Middle frontal gyrus (tissue), 1 donor: ENCODE results near the gene FREY1.

ENCODE experiments used
- DNase-seq: peaks from one replicate; pipeline ENCODE4 v3.0.0-alpha.2; 2015; ENCODE audit warnings: low spot score; ENCODE audit errors: extremely low spot score

Gene FREY1

GRCh38 chr11:45906965-45907611 lies at the start of gene FREY1:
TSS of gene FREY1 (minus strand) at chr11:45907271. CDS start at chr11:45907245, 26 bp downstream.
- no peak for DNase-seq

- DNase-seq, result no peak
Measured at GRCh38 chr11:45949992-45950407, 42.9 kb upstream of the FREY1 start.

GRCh38 chr11:45948356-45948755 lies 41.3 kb upstream of the FREY1 start:
- DNase-seq, result no peak

- no peak for DNase-seq
Measured at GRCh38 chr11:45947885-45948284, 40.8 kb upstream of the FREY1 start.

- no peak for DNase-seq
Measured at GRCh38 chr11:45945397-45945999, 38.4 kb upstream of the FREY1 start.

GRCh38 chr11:45942381-45942780 lies 35.3 kb upstream of the FREY1 start:
- no peak for DNase-seq

- no peak for DNase-seq
Measured at GRCh38 chr11:45941285-45941684, 34.2 kb upstream of the FREY1 start.

GRCh38 chr11:45939836-45940235 lies 32.8 kb upstream of the FREY1 start:
- DNase-seq, result no peak

- no peak for DNase-seq
Measured at GRCh38 chr11:45937916-45938315, 30.8 kb upstream of the FREY1 start.

GRCh38 chr11:45936511-45937054 lies 29.5 kb upstream of the FREY1 start:
- DNase-seq, result no peak

- DNase-seq, result no peak
Measured at GRCh38 chr11:45935349-45936064, 28.4 kb upstream of the FREY1 start.

- no peak for DNase-seq
Measured at GRCh38 chr11:45934580-45935318, 27.7 kb upstream of the FREY1 start.

- DNase-seq, result no peak
Measured at GRCh38 chr11:45933846-45934579, 26.9 kb upstream of the FREY1 start.

GRCh38 chr11:45933131-45933831 lies 26.2 kb upstream of the FREY1 start:
- no peak for DNase-seq

- DNase-seq, result no peak
Measured at GRCh38 chr11:45932217-45932616, 25.1 kb upstream of the FREY1 start.

- no peak for DNase-seq
Measured at GRCh38 chr11:45931739-45932138, 24.7 kb upstream of the FREY1 start.

- no peak for DNase-seq
Measured at GRCh38 chr11:45930951-45931570, 24.0 kb upstream of the FREY1 start.

GRCh38 chr11:45930031-45930794 lies 23.1 kb upstream of the FREY1 start:
- DNase-seq, result no peak

- no peak for DNase-seq
Measured at GRCh38 chr11:45929486-45930030, 22.5 kb upstream of the FREY1 start.
